COLO829 (cell line): ENCODE measurements around the gene SLC25A29.
"Not testable (repeated sequence)": the region's sequence is repeated elsewhere in the genome, so short reads cannot be mapped to it uniquely, and the experiment has no call there.

ENCODE experiments used
- DNase-seq: peaks from one replicate; pipeline ENCODE4 v3.0.0; 2012; ENCODE audit warnings: low spot score

The SLC25A29 gene, protein sequence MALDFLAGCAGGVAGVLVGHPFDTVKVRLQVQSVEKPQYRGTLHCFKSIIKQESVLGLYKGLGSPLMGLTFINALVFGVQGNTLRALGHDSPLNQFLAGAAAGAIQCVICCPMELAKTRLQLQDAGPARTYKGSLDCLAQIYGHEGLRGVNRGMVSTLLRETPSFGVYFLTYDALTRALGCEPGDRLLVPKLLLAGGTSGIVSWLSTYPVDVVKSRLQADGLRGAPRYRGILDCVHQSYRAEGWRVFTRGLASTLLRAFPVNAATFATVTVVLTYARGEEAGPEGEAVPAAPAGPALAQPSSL

DNA sequence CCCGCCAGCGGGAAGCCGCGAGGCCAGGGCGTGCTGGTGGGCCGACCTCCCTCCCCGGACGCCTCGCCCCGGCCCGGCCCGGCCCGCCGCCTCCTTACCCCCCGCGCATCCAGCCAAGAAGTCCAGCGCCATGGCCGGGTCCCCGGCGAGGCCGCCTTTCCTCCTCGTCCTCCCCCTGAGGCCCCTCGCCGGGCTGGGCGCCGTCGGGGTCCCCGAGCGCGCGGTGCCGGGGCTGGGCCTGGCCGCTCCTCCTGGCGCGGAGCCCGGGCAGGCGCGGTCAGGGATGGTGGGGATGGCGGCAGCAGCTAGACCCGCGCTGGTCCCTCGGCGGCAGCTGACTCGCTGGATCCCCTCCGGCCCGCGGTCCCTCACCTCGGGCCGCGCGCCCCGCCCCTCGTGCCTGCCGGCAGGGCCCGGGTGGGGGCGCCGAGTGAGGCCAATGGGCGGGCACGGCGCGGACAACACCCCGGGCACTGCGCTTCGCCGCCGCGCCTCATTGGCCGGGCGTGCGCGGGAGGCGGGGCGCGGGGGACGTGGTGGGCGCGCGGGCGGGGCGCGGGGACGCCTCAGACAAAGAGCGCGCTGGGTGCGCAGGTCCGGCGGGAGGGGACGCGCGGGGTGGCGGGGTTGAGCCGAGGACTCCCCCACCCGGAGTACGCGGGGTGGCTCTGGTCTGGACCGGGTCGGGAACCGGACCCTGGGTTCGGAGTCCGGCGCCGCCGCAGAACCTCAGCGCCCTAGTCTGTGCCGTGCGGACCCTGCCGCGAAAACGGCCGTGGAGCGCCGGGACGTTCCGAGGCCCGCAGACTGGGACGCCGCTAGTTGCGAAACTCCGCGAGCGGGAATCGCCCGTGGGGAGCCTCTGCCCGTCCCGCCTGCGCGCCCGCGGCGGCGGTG lies at the start of gene SLC25A29:
TSS of gene SLC25A29 (minus strand) at position 344 of the 897 bp plus-strand sequence. CDS start at position 132, 212 bp downstream.
- peak; percentile 89 for DNase-seq

DNA sequence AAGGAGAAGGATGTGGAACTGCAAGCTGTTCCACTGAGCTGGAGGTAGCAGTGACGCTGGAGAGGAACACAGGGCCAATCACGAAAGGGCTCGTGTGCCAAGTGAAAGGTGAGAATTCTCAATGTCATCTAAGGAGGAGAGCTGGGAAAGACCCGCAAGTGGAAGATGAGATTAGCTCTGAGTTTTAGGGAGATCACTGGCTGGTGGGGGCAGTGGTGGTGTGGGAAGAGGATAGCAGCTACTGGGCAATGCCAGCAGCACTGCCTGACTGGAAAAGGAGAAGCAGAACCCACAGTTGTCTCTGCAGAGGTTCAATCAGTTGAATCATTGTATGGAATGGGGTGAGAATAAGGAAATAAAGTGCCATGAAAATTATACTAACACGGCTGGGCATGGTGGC lies 44.7 kb upstream of the SLC25A29 start:
- DNase-seq = no peak

DNA sequence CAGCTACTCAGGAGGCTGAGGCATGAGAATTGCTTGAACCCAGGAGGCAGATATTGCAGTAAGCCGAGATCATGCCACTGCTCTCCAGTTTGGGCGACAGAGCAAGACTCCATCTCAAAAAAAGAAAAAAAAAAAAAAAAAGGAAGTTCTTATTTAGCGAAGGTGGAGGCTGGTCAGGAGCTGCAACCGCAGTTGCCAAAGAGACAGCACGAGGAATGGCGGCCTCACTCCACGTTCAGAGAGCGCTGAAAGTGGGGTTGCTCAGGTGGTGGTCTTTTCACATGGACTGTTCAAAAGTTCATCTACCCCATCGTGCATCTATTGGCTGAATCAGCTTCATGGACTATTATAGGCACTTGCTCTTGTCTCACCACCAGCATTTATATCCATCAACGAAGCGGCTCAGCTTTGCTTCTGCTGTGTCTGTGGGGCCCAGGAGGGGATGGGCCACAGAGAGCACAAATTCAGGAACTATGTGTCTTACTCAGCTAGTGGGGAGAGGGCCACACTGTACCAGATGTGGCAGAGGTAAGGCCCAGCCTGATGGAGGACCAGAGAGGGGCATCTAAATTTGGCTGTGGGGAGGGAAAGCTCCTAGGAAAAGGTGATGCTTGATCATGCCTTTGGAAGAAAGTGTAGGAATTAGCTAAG lies 44.2 kb upstream of the SLC25A29 start:
- DNase-seq = no peak

DNA sequence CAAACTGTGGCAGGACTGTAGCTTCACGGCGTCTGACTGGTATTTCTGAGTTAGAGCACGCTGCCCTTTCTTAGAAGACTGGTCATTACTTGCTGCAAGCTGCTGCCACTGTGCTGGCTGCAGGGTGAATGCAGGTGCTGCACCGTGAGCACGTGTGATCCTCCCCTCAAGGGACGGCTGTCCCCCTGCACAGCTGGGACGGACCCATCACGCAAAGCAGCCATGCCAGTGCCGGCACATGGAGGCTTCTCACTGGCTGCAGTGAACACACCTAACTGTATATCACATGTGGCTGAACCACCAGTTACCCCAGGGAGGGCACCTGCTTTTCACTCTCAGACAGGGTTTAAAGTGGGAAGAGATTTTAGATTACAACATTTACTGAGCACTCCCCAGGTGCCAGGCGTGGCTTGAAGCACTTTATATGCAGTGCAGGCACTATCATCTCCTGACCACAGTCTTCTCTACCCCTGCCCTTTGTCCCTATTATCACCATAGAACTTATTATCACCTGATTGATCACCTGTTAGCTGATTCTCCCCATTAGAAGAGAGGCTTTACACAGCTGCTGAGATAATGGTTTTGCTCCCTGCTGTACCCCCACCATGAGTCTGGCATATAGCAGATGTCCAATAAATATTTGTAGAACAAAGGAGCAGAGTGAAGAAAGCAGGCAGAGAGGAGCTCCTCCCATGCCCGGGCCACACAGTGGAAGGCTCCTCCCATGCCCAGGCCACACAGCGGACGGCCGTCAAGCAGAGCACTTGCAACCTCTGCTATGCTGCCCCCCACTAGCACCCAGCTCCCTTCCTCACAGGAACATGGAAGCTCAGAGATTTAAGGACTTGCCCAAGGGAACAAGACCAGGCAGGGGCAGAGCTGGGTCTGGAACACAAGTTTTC lies 42.8 kb upstream of the SLC25A29 start:
- DNase-seq = no peak

DNA sequence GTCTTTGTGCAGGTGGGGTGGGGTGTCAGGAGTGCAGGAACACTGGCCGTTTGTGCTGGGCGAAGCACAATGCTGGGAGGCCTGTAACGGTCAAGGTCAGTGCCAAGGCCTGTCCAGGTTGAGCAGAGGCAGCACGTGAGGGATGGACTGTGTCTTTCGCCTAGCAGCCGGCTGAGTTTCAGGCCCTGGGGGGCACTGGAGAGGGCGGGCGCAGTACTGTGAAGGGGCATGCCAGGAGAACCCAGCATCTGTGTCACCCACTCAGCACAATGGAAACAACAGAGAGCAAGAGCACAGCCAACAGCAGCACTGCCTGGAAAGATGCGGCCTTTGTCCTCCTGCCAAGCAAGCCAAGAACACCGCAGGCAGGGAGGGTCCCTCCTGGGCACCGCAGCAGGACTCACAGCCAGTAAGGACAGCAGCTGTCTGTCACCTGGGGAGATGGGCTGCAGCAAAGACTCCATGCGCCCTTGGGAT lies 42.0 kb upstream of the SLC25A29 start:
- DNase-seq = no peak

DNA sequence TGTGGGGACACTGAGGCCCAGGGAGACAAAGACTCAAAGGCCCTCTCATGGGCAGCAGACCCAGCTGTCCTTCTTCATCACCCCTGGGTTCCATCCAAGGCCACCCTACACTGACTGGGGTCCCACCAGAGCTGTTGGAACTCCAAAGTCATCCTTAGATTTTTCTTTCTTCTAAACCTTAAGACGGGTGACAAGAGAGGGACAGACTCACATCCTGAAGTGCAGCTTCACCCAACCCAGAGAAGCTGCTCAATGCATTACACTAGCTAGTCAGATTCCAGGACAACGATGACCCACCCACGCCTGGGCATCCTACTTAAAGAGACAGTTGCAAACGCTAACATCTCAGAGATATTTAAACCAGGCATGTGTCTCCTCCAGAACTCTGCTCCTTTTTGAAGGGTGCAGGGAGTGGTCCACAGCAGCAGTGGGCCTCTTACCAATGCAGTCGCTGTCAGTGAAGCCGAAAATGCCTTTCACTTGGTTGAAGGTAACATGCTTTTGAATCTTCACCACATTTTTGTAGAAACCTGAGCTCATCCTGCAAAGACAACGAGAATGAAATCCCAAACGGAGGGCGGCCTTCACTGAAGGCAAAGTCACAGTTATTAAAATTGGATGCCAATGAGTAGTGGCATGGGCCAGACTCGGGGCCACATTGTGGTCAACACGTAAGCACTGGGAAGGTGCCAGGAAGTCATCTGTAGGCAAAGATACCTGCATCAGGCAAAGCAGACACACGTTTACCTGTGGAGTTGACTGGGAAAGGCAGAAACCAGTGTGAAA lies 40.3 kb upstream of the SLC25A29 start:
- DNase-seq = no peak

DNA sequence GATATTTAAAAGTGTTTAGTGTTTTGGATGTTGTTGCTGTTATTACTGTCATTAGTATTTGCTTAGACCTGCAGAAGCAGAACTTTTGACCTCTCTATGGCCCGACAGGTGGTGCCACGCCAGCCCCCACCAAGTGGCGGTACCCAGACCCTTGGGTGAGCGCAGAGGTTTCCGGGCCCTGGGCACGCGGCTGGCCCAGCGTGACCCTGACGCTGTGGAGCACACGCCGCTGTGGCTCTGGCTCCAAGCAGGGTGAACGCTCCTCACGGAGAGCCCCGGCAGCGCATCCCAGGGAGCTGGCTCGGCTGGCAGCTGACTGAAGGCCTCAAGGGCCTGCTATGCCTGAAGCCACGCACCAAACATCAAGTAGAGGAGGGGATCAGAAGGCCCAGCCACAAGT lies 39.5 kb upstream of the SLC25A29 start:
- DNase-seq = no peak

DNA sequence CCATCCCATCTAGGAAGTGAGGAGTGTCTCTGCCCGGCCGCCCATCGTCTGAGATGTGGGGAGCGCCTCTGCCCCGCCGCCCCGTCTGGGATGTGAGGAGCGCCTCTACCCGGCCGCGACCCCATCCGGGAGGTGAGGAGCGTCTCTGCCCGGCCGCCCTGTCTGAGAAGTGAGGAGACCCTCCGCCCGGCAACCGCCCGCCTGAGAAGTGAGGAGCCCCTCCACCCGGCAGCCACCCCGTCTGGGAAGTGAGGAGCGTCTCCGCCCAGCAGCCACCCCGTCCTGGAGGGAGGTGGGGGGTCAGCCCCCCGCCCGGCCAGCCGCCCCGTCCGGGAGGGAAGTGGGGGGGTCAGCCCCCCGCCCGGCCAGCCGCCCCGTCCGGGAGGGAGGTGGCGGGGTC lies 38.4 kb upstream of the SLC25A29 start:
- not testable (repeated sequence) for DNase-seq

DNA sequence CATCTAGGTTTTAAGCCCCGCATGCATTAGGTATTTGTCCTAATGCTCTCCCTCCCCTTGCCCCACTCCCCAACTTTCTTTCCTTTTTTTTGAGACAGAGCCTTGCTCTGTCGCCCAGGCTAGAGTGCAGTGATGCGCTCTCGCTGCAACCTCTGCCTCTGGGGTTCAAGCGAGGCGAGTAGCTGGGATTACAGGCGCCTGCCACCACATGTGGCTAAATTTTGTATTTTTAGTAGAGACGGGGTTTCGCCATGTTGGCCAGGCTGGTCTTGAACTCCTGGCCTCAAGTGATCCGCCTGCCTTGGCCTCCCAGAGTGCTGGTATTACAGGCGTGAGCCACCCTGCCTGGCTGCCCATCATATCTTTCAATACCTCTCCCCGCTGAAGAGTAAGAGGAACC lies 36.6 kb upstream of the SLC25A29 start:
- DNase-seq = not testable (repeated sequence)

DNA sequence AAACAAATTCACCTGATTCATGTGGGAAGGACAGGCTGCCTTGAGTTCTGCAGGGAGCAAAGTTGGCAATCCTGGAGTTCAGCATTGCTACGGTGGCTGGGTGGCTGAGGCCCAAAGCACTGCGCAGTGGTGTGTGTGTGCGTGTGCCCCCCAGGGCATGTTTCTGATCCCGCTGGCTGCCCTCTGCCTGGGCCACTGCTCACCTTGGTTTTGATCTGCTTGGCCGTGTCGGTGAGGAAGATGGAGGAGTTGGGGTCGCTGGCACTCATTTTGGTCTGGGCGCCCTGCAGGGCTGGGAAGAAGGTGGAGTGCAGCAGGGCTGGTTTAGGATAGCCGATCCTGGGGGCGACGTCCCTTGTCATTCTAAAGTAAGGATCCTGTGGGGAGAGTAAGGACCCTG lies 36.0 kb upstream of the SLC25A29 start:
- DNase-seq = no peak

DNA sequence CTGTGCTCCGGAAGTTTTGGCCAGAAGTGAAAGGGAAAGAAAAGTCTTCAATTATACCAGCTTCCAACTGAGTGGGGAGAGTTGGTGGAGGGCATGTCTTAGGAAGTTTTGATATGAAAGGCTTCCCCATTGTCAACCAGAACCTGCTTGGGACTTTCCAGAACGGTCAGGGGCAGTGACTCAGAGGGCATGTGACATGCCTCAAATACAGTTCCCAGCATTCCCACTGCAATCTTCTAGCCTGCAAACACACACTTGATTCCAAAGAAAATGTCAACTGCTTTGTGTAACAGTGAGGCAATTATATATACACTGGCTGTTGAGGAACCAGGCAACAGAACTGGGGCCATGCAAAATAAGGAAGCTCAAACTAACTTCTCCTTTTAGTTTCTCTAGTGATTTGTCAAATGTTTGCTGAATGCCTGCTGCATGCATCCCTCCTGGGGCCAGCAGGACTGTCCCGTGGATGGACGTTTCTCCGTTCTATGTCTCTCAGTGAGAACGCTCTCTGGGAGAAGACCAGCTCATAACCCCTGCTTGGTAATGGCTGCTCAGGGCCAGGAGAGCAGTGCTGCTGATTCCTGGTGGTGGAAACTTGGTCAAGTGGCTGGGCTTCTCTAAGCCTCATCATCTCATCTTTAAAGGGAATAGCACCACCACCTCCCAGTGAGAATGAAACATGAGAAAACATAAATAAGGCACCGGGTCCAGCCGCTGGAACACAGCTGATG lies 35.2 kb upstream of the SLC25A29 start:
- DNase-seq = peak; percentile 98

DNA sequence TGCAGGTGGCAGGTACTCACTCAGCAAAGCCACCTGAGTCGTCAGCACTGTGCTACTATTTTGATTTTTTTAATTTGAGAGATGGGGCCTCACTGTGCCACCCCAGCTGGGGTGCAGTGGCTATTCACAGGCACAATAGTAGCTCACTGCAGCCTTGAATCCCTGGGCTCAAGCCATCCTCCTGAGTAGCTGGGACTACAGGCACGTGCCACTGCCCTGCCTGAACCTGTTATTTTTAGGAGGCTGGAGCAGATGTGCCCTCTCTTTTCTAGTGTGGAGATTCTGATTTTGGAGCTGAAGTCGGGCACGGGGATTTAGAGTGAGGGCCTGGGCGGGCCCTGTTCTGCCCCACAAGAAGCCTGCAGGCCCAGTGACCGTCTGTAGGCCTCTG lies 34.2 kb upstream of the SLC25A29 start:
- DNase-seq = no peak

DNA sequence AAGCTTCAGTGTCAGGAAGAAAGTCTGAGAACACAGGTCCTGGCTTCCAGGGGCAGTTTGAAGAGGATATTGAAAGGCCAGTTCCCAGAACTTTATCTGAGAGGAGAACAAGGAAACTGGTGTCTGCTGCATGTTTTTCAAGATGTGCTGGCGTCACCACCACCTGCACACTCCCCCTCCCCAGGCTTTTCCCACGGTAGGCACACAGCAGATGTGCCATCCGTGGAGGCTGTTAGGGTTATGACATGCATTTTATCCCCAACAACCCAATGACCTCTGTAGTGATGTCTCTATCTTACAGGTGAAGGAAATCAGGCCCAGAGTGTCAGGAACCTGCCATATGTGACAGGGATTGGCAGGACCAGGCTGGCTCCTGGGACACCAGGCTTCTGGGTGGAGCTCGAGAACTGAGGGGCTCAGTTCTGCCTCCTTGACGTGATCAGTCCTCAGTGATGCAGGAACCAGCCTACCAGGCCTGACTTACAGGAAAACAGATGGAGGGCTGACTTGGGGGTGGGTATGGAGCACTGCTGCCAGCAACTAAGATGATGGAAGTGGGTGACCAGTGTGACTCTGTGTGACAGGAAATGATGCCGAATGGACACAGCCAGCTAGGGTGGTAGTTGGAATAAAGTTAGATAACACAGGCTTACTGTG lies 33.6 kb upstream of the SLC25A29 start:
- no peak for DNase-seq

DNA sequence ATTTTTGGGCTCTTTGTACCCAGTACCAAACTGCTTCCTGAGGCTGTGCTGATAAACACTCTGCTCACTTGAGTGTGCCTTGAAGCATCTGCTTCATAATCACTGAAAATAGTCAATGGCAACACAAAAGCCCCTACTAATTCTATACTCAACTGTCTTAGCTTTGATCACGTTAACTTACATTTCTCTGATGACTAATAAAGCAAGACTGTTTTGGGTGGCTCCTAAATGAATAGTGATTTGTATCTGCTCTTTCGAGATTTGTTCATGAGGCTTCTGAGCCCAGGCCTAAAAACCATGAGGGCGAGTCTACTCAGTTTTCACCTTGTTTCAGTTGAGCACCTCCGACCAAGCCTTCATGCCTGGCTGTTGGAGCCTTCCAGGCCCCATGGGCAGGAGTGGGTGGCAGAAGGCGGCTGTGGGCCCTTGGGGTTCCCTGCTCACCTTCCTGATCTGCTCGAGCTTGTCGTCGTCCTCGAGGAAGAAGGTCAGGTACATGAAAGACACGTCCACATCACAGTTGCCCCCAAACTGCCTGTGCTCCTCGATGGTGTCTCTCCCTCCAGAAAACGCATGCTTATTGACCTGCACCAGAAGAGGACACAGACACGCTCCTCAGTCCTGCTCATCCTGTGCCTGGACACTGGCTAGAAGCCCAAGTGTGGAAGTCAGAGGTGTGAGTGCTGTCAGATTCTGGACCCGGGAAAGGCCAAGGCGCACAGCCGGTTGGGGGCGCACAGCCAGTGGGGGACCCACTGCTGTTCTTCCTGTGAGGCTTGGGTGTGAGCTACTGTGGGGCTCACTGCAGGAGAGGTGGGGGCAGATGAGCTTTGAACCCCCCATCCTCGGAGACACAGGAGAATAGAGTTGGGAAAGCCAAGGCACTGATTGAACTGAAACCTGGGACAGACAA lies 30.6 kb upstream of the SLC25A29 start:
- peak; percentile 71 for DNase-seq

DNA sequence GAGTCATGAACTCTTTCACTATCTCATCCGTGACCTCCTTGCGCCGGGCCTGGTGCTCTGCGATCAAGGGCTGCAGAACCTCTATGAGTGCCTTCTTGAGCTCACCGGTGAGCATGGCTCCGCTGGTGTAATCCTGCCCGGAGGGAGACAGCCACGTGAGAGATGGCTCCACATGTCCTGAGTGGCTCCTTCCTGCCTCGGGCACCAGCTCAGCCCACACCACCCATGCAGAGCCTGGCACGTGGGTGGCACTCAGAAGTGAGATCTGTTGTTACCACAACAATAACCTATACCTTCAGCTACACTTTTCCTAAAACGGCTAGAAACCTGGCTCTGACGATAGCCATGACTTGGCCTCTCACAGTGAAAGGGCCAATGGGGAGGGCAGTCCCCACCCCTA lies 28.7 kb upstream of the SLC25A29 start:
- no peak for DNase-seq

DNA sequence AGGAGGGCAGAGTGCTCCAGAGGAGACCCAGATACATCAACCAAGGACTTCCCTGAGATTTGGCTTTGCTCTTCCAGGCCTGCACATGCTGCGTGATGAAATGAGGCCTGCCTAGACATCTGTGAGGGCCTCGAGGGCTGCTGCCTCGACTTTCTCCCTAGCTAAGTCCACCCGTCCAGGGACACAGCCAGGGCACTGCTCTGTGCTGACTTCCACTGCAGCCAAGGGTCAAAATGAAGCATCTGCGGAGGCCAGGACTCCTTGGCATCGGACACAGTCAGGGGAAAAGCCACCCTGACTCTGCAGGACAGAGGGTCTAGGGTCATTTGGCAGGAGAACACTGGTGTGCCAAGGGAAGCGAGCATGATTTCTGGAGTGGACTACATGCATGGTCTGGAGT lies 27.6 kb upstream of the SLC25A29 start:
- no peak for DNase-seq

DNA sequence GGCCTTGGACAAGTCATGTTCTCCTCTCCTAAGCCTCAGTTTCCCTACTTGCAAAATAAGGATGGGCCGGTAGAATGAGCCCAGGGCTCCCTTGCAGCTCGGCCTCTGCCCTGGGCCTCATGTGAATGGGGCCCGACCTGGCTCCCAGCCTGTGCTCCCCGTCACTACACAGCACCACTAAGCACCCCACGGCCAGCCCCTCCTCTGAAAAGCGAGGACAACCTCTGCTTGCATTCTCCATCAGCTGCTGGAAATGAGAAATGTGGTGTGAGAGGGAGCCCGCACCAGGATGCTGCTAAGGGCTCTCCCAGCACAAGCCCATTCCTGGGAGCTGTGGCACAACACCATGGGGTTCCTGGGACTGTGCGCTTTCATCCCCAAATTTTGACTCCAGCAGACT lies 27.1 kb upstream of the SLC25A29 start:
- no peak for DNase-seq

DNA sequence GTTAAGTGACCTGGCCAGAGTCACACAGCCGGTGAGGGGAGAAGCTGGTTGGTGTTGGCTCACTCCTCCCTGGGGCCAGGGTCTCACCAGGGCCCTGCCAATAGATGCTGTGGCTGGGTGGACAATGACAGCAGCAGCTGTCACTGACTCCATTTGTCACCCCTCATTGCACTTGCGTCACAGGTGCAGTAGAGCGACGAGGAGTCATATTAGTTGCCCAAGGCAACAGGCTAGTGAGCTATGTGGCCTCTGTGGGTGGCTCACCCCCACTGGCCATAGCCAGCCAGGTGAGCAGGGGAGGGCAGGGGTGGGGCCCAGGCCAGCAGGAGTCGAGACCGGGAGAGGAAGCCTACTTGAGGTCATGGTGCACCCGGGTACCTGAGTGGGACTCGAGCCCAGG lies 26.6 kb upstream of the SLC25A29 start:
- no peak for DNase-seq
